Esophagus muscularis mucosa (tissue), 4 donors: ENCODE data around the gene ALX3.

ENCODE experiments used
- EP300 ChIP-seq: sonication (generic); formaldehyde crosslinking; IDR thresholded peaks from one replicate; pipeline ENCODE4 v1.6.1; 2017; ENCODE audit warnings: antibody characterized with exemption
- POLR2A ChIP-seq: fragments of 450-650 bp; IDR thresholded peaks from one replicate; pipeline ENCODE4 v1.6.1; 2017; ENCODE audit warnings: antibody characterized with exemption, moderate library complexity, mild to moderate bottlenecking, low read depth
- TF ChIP-seq, protein P1 (sequence below), 3 experiments: fragments of 200-600 bp in 2 of 3; fragments of 450-650 bp in 1 of 3; sonication (generic) in 2 of 3; IDR thresholded peaks; one replicate each; pipeline ENCODE4 v1.5.1; 2017 to 2019; ENCODE audit warnings: antibody characterized with exemption in 3 of 3, mild to moderate bottlenecking in 2 of 3, moderate library complexity in 1 of 3

DNA sequence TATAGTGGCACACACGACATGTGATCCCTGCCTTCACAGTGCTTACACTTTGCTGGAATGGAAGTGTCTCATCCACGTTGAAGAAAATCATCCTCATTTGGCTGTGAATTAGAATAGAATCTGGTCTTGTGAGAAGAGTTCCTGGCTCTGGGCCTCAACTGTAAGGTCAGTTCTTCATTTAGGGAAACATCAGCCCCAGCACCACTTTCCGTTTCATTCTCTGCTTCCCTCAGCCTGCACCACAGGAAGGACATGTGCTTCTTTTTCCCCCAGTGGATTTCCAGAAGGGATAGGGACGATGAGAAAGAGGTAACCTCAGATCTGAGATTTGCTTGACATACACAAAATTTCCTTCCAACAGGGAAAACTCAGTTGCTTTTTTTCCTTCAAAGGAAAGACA is 3.7 kb upstream of the ALX3 start:
- TF ChIP-seq, protein P1, sequence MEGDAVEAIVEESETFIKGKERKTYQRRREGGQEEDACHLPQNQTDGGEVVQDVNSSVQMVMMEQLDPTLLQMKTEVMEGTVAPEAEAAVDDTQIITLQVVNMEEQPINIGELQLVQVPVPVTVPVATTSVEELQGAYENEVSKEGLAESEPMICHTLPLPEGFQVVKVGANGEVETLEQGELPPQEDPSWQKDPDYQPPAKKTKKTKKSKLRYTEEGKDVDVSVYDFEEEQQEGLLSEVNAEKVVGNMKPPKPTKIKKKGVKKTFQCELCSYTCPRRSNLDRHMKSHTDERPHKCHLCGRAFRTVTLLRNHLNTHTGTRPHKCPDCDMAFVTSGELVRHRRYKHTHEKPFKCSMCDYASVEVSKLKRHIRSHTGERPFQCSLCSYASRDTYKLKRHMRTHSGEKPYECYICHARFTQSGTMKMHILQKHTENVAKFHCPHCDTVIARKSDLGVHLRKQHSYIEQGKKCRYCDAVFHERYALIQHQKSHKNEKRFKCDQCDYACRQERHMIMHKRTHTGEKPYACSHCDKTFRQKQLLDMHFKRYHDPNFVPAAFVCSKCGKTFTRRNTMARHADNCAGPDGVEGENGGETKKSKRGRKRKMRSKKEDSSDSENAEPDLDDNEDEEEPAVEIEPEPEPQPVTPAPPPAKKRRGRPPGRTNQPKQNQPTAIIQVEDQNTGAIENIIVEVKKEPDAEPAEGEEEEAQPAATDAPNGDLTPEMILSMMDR (IDR thresholded peaks at IDR 0.05): no peak
- TF ChIP-seq POLR2A: no peak
- no peak for TF ChIP-seq EP300
